GM23338 (cell line): ENCODE measurements around the gene CASP2. TPM values are rescaled to one million over a fixed set of nuclear protein-coding genes. Genes with fewer than 3 reads are reported as not detected.
"Not testable (repeated sequence)": the region's sequence is repeated elsewhere in the genome, so short reads cannot be mapped to it uniquely, and the experiment has no call there.

Experiments
- ATAC-seq: fragments of 200-7000 bp; cut with Tn5 transposase; 3 replicates; pipeline ENCODE4 v1.9.1; 2020
- DNase-seq: peaks from one replicate; pipeline ENCODE4 v3.0.0-alpha.2; 2015; ENCODE audit warnings: low spot score
- H2AFZ ChIP-seq: fragments of 200-600 bp; sonication (generic); 2 replicates; pipeline ENCODE4 v1.8.0; 2016; ENCODE audit warnings: antibody characterized with exemption, mild to moderate bottlenecking, moderate library complexity
- H3F3A ChIP-seq: fragments of 200-600 bp; sonication (generic); replicated peaks from 2 replicates; pipeline ENCODE4 v1.8.0; 2017; ENCODE audit warnings: antibody characterized with exemption, mixed run types, low read depth
- H3K27ac ChIP-seq: fragments of 200-600 bp; sonication (generic); 2 replicates; pipeline ENCODE4 v1.6.1; 2016; ENCODE audit warnings: low read depth
- H3K27me3 ChIP-seq: fragments of 200-600 bp; sonication (generic); 2 replicates; pipeline ENCODE4 v1.8.0; 2016; ENCODE audit warnings: mild to moderate bottlenecking, mixed run types, moderate library complexity; ENCODE audit not compliant: insufficient read depth
- H3K36me3 ChIP-seq: fragments of 200-600 bp; sonication (generic); 2 replicates; pipeline ENCODE4 v1.8.0; 2016; ENCODE audit warnings: mild to moderate bottlenecking; ENCODE audit not compliant: insufficient read depth
- H3K4me1 ChIP-seq: fragments of 200-600 bp; sonication (generic); 2 replicates; pipeline ENCODE4 v1.8.0; 2016; ENCODE audit warnings: mild to moderate bottlenecking, moderate library complexity; ENCODE audit not compliant: insufficient read depth
- H3K4me2 ChIP-seq: fragments of 200-600 bp; sonication (generic); 2 replicates; pipeline ENCODE4 v1.7.1; 2017; ENCODE audit warnings: mixed run types
- H3K4me3 ChIP-seq: fragments of 200-600 bp; sonication (generic); 2 replicates; pipeline ENCODE4 v1.6.1; 2016; ENCODE audit warnings: mixed run types
- H3K79me2 ChIP-seq: fragments of 200-600 bp; sonication (generic); replicated peaks from 2 replicates; pipeline ENCODE4 v1.8.0; 2017; ENCODE audit warnings: mild to moderate bottlenecking; ENCODE audit not compliant: insufficient read depth
- H3K9me2 ChIP-seq: fragments of 200-600 bp; sonication (generic); 2 replicates; pipeline ENCODE4 v1.8.0; 2017; ENCODE audit not compliant: insufficient read depth
- H4K20me1 ChIP-seq: fragments of 200-600 bp; sonication (generic); replicated peaks from 2 replicates; pipeline ENCODE4 v1.8.0; 2017; ENCODE audit warnings: mild to moderate bottlenecking; ENCODE audit not compliant: insufficient read depth
- H3K27ac Mint-ChIP-seq: 2 replicates; pipeline ENCODE4 v1.8.0; 2020; ENCODE audit warnings: inconsistent platforms, mild to moderate bottlenecking, moderate library complexity, mixed read lengths
- H3K27me3 Mint-ChIP-seq: 3 replicates; pipeline ENCODE4 v1.8.0; 2022; ENCODE audit warnings: low read depth, mild to moderate bottlenecking, moderate library complexity, mixed read lengths, inconsistent platforms; ENCODE audit not compliant: insufficient read depth, poor library complexity
- H3K36me3 Mint-ChIP-seq: 3 replicates; pipeline ENCODE4 v1.8.0; 2021; ENCODE audit warnings: low read depth, mild to moderate bottlenecking, inconsistent platforms, moderate library complexity, mixed read lengths
- H3K4me1 Mint-ChIP-seq: 3 replicates; pipeline ENCODE4 v1.8.0; 2020; ENCODE audit warnings: mild to moderate bottlenecking, inconsistent platforms, mixed read lengths
- H3K4me3 Mint-ChIP-seq: 3 replicates; pipeline ENCODE4 v1.8.0; 2021; ENCODE audit warnings: moderate library complexity, mild to moderate bottlenecking, inconsistent platforms, mixed read lengths
- H3K9me3 Mint-ChIP-seq: 3 replicates; pipeline ENCODE4 v1.8.0; 2020; ENCODE audit warnings: moderate library complexity, mild to moderate bottlenecking, inconsistent platforms, mixed read lengths
- CREB1 ChIP-seq: fragments of 250-450 bp; sonication (Bioruptor Pico); IDR thresholded peaks from 2 replicates; pipeline ENCODE4 v1.5.0; 2020; ENCODE audit warnings: low read depth, mild to moderate bottlenecking, moderate library complexity
- EZH2 ChIP-seq: fragments of 200-600 bp; sonication (generic); IDR thresholded peaks from one replicate; pipeline ENCODE4 v1.8.0; 2017; ENCODE audit warnings: antibody characterized with exemption, mild to moderate bottlenecking, low read depth; ENCODE audit not compliant: unreplicated experiment
- EZH2phosphoT487 ChIP-seq: fragments of 200-600 bp; sonication (generic); IDR thresholded peaks from one replicate; pipeline ENCODE4 v1.8.1; 2018; ENCODE audit warnings: antibody characterized with exemption; ENCODE audit not compliant: unreplicated experiment
- JUNB ChIP-seq: IDR thresholded peaks from one replicate; pipeline ENCODE4 v1.6.1; 2016; ENCODE audit warnings: antibody characterized with exemption; ENCODE audit not compliant: unreplicated experiment
- POLR2AphosphoS5 ChIP-seq: IDR thresholded peaks from 2 replicates; pipeline ENCODE4 v1.6.1; 2016; ENCODE audit warnings: antibody characterized with exemption, low read depth
- ZNF331 ChIP-seq: fragments of 250-450 bp; sonication (Bioruptor Pico); IDR thresholded peaks from 2 replicates; pipeline ENCODE4 v1.5.0; 2020; ENCODE audit warnings: low read depth, mild to moderate bottlenecking, moderate library complexity
- polyA plus RNA-seq: library from polyadenylated mRNA; unstranded; fragments of >200 nt; fragmentation: Nextera tagmentation; extraction: Ambion mirVana; gene quantifications from 2 replicates; pipeline ENCODE4 v1.2.1, GENCODE V29; 2016
- total RNA-seq: library from RNA; depleted of rRNA; stranded (reverse); fragments of >200 nt; shearing (Covaris generic); gene quantifications from 2 replicates; pipeline ENCODE4 v1.2.3, GENCODE V29; 2014
- TF ChIP-seq, protein P1 (sequence below): IDR thresholded peaks from 2 replicates; pipeline ENCODE4 v1.6.1; 2016; ENCODE audit warnings: antibody characterized with exemption
- TF ChIP-seq, protein P2 (sequence below), 2 experiments: fragments of 200-600 bp in 1 of 2; sonication (generic) in 1 of 2; conservative IDR thresholded peaks; 2 replicates each; pipeline versions ENCODE4 v1.5.1 to v1.6.1; 2016 to 2017; ENCODE audit warnings: antibody characterized with exemption in 2 of 2, low read depth in 2 of 2, mild to moderate bottlenecking in 2 of 2, moderate library complexity in 1 of 2
- TF ChIP-seq, protein P3 (sequence below): IDR thresholded peaks from one replicate; pipeline ENCODE4 v1.6.1; 2018; ENCODE audit warnings: antibody characterized with exemption; ENCODE audit not compliant: unreplicated experiment

The CASP2 gene
- total and polyA plus RNA-seq, 2 experiments from 2014 or later = 17.7 to 21.8 TPM

DNA sequence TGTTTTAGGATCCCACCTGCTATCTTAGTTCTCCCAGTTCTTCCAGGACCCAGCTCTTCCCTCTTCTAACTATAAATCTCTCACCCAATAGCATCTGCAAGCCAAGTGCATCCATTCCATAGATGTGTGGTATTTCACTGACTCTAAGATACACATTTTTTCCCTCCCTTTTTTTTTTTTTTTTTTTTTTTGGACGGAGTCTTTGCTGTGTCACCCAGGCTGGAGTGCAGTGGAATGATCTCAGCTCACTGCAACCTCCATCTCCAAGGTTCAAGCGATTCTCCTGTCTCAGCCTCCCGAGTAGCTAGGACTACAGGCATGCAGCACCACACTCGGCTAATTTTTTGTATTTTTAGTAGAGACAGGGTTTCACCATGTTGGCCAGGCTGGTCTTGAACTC, 1.7 kb downstream of the CASP2 start:
- Histone ChIP-seq H3K4me1 (peaks cover 23% of the 10 kb centered on the region; the same call in 1 of the 2 replicates), H4K20me1 (peaks cover 28% of the 10 kb centered on the region), H3K79me2 (peaks cover 48% of the 10 kb centered on the region), H3K4me2 (peak overlapping the region; percentile 100), H3K4me3 (peak overlapping the region; percentile 99), H3K36me3 (peaks cover 30% of the 10 kb centered on the region), H3K27me3 (peaks cover 24% of the 10 kb centered on the region)
- Mint-ChIP-seq H3K27me3 (peaks cover 38% of the 10 kb centered on the region), H3K9me3 (peaks cover 16% of the 10 kb centered on the region), H3K4me3 (peak overlapping the region; percentile 99), H3K4me1 (peaks cover 20% of the 10 kb centered on the region), H3K36me3 (peaks cover 70% of the 10 kb centered on the region)
- not testable (repeated sequence) for H2AFZ ChIP-seq, H3K27ac ChIP-seq, H3F3A ChIP-seq, H3K9me2 ChIP-seq, H3K27ac Mint-ChIP-seq, ATAC-seq, DNase-seq

DNA sequence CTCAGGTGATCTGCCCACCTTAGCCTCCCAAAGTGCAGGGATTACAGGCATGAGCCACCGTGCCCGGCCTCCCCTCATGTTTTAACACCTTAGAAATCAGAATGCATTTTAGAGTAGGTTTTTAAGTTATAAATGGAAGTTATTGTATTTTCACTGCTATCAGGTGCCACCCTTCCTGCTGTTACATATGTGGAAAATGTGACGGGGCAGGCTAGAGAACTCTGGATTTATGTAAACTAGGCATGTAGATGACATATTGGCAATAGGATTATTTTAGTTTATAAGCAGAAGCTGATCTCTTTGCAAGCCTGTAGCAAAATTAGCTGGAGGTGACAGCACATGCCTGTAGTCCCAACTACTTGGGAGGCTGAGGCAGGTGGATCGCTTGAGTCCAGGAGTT, 2.1 kb downstream of the CASP2 start:
- peaks cover 28% of the 10 kb centered on the region for H4K20me1 ChIP-seq
- DNase-seq = no peak
- H3K36me3 ChIP-seq = peaks cover 34% of the 10 kb centered on the region
- Mint-ChIP-seq H3K9me3 (peaks cover 16% of the 10 kb centered on the region), H3K4me1 (peaks cover 16% of the 10 kb centered on the region), H3K27ac (no peak overlapping the region), H3K36me3 (peaks cover 74% of the 10 kb centered on the region), H3K27me3 (peaks cover 35% of the 10 kb centered on the region), H3K4me3 (peak overlapping the region; percentile 99; the same call in 1 of the 3 replicates)
- H3K4me2 ChIP-seq = peak overlapping the region; percentile 100; the same call in 1 of the 2 replicates
- H3F3A ChIP-seq = 0 out of 2 replicates have a peak, but pooled peaks cover 2% of the 10 kb centered on the region
- no peak for ATAC-seq
- H3K27ac ChIP-seq = no peak overlapping the region
- peaks cover 24% of the 10 kb centered on the region for H3K27me3 ChIP-seq
- H3K4me3 ChIP-seq = peak overlapping the region; percentile 99; the same call in 1 of the 2 replicates
- H3K4me1 ChIP-seq = peaks cover 19% of the 10 kb centered on the region; the same call in 1 of the 2 replicates
- H3K79me2 ChIP-seq = peaks cover 50% of the 10 kb centered on the region
- H3K9me2 ChIP-seq = peaks cover 6% of the 10 kb centered on the region; the same call in 1 of the 2 replicates
- H2AFZ ChIP-seq = no peak overlapping the region
- TF ChIP-seq, protein P1, sequence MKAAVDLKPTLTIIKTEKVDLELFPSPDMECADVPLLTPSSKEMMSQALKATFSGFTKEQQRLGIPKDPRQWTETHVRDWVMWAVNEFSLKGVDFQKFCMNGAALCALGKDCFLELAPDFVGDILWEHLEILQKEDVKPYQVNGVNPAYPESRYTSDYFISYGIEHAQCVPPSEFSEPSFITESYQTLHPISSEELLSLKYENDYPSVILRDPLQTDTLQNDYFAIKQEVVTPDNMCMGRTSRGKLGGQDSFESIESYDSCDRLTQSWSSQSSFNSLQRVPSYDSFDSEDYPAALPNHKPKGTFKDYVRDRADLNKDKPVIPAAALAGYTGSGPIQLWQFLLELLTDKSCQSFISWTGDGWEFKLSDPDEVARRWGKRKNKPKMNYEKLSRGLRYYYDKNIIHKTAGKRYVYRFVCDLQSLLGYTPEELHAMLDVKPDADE = no peak
- TF ChIP-seq, protein P2, sequence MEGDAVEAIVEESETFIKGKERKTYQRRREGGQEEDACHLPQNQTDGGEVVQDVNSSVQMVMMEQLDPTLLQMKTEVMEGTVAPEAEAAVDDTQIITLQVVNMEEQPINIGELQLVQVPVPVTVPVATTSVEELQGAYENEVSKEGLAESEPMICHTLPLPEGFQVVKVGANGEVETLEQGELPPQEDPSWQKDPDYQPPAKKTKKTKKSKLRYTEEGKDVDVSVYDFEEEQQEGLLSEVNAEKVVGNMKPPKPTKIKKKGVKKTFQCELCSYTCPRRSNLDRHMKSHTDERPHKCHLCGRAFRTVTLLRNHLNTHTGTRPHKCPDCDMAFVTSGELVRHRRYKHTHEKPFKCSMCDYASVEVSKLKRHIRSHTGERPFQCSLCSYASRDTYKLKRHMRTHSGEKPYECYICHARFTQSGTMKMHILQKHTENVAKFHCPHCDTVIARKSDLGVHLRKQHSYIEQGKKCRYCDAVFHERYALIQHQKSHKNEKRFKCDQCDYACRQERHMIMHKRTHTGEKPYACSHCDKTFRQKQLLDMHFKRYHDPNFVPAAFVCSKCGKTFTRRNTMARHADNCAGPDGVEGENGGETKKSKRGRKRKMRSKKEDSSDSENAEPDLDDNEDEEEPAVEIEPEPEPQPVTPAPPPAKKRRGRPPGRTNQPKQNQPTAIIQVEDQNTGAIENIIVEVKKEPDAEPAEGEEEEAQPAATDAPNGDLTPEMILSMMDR (conservative IDR thresholded peaks at IDR 0.05; ENCODE audit: low read depth in 2 of 2) = no peak
- no peak for TF ChIP-seq EZH2phosphoT487
- TF ChIP-seq, protein P3, sequence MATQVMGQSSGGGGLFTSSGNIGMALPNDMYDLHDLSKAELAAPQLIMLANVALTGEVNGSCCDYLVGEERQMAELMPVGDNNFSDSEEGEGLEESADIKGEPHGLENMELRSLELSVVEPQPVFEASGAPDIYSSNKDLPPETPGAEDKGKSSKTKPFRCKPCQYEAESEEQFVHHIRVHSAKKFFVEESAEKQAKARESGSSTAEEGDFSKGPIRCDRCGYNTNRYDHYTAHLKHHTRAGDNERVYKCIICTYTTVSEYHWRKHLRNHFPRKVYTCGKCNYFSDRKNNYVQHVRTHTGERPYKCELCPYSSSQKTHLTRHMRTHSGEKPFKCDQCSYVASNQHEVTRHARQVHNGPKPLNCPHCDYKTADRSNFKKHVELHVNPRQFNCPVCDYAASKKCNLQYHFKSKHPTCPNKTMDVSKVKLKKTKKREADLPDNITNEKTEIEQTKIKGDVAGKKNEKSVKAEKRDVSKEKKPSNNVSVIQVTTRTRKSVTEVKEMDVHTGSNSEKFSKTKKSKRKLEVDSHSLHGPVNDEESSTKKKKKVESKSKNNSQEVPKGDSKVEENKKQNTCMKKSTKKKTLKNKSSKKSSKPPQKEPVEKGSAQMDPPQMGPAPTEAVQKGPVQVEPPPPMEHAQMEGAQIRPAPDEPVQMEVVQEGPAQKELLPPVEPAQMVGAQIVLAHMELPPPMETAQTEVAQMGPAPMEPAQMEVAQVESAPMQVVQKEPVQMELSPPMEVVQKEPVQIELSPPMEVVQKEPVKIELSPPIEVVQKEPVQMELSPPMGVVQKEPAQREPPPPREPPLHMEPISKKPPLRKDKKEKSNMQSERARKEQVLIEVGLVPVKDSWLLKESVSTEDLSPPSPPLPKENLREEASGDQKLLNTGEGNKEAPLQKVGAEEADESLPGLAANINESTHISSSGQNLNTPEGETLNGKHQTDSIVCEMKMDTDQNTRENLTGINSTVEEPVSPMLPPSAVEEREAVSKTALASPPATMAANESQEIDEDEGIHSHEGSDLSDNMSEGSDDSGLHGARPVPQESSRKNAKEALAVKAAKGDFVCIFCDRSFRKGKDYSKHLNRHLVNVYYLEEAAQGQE = no peak
- TF ChIP-seq ZNF331 (CRISPR knock-in tag) = no peak
- no peak for TF ChIP-seq POLR2AphosphoS5
- TF ChIP-seq EZH2 = no peak
- TF ChIP-seq JUNB = no peak
- TF ChIP-seq CREB1 (CRISPR knock-in tag) = no peak
